D721Med (cell line): ENCODE results near the gene GABPB2.

Experiments used
- DNase-seq: peaks from one replicate; pipeline ENCODE4 v3.0.0; 2011; ENCODE audit warnings: low spot score; ENCODE audit not compliant: insufficient read length
- FAIRE-seq: peaks from 2 replicates; lab custom pipeline; 2011; peaks lifted over from hg19 to GRCh38; lab: Jason Lieb, UNC
- TF ChIP-seq, protein P1 (sequence below): IDR thresholded peaks from 2 replicates; pipeline ENCODE4 v1.5.1; 2012; ENCODE audit warnings: mild to moderate bottlenecking, control low read depth; ENCODE audit not compliant: insufficient read depth; ENCODE audit errors: missing control alignments

GABPB2 gene

DNA sequence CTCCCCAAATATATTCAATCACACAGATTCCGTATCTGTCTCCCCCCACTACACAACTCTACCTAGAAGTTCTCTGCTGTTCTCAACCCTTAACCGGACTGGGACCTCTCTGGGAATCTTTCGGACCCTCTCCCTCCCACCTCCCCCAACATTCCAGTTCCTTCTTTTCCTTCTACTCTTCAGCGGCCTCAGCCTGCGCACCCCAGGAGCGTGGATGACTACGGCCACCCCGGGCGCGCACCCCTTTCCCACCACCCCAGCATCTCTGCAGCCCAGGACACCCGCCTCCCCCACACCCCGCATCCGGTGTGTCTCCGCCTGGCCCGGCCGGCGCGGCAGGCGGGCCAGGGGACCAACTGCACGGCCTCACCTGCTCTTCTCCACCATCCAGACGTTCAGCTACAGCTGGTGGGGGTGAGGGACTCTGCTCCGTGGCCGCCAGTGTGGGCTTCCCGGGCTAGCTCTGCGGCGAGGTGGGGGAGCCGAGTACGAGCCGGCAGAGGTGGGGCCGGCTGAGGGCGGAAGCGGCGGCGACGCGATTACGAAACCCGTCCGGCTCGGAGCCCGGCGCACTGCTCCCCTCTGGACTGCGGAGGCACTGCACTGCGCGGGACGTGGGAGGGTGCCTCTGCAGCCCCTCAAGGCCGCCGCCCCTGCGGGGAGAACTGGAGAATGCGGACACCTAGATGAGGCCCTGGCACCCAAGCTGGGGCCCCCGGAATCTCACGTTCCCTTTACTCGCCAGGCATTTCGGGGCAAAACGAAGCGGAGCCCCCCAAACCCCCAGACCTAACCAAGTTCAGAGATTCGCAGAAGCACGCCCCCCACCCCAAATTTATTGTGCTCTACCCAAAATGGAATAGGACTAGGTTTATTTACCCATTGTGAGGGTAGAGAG is 11.2 kb upstream of the GABPB2 start, which contains the start of gene CDC42SE1:
CDC42SE1 (minus strand) TSS at position 514 of the 898 bp plus-strand sequence. CDS start 3,892 bp downstream, outside the sequence.
- DNase-seq (peak; percentile 96), FAIRE-seq (no peak)
- TF ChIP-seq, protein P1, sequence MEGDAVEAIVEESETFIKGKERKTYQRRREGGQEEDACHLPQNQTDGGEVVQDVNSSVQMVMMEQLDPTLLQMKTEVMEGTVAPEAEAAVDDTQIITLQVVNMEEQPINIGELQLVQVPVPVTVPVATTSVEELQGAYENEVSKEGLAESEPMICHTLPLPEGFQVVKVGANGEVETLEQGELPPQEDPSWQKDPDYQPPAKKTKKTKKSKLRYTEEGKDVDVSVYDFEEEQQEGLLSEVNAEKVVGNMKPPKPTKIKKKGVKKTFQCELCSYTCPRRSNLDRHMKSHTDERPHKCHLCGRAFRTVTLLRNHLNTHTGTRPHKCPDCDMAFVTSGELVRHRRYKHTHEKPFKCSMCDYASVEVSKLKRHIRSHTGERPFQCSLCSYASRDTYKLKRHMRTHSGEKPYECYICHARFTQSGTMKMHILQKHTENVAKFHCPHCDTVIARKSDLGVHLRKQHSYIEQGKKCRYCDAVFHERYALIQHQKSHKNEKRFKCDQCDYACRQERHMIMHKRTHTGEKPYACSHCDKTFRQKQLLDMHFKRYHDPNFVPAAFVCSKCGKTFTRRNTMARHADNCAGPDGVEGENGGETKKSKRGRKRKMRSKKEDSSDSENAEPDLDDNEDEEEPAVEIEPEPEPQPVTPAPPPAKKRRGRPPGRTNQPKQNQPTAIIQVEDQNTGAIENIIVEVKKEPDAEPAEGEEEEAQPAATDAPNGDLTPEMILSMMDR: peak; percentile 71

DNA sequence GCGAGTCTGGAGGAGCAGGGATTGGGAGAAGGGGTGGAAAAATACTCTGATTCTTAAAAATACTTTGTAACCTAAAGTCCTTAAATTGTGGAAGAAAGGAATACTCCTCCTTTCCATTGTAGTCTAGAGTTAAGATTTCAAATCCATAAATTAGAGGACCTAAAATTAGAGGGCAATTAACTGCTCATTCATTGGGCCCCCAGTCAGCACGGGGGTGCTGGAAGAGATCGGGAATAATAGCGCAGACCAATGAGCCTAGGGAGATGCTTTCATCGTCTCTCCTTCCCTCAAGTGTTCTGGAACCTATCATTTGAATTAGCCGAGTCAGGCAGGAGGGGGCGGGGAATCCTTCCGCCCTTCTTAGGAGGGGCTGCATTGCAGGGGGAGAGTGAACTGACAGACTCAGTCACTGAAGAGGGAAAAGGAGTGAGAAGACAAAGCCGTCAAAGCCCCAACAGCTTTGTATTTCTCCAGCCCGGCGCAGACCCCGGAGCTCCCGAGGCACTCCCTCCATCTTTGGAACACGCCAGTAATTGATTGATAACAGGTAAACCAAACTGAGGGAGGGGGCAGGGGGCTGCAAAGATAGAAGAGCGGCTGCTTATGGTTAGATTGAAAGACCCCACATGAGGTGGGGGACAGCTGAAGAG is 10.4 kb upstream of the GABPB2 start, which contains the start of gene MLLT11:
MLLT11 (plus strand) TSS at position 391 of the 650 bp plus-strand sequence. CDS start 6,828 bp downstream, outside the sequence.
- TF ChIP-seq, protein P1: peak; percentile 22
- peak; percentile 81 for DNase-seq
- no peak for FAIRE-seq

DNA sequence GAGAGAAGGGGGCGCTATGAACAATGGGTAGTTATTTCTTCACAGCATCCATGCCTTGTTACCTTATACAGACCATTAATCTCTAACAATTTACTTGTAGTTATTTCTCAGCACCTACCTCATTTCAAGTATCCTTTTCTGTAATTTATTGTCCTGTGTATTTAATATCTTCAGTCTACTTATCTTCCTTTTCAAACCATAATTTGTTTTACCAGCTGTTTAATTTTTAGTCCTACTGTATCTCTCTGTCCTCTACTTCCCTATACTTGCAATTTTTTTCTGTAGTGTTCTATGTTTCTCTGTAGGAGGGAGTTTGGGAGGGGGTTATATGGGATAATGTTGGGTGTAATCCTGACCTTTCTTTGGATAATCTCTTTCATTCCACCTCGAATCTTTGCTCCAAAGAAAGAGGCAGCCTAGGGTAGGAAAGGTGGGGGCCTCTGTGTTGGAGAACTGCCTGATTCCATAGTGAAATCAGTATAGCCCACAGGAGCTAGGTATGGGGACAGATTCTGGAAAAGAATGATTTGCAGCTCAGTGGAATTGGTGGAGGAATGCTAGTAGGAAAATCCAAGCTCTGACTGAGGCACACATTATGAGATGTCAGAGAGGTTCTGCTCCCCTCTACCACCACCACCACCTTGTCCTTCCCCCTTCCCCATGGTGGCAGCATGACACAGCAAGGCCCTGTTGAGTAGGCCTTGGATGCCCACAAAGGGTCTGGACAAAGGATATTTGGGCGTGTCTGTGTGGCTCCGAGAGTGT is 9.7 kb upstream of the GABPB2 start:
- TF ChIP-seq, protein P1: no peak
- no peak for DNase-seq
- FAIRE-seq: no peak

DNA sequence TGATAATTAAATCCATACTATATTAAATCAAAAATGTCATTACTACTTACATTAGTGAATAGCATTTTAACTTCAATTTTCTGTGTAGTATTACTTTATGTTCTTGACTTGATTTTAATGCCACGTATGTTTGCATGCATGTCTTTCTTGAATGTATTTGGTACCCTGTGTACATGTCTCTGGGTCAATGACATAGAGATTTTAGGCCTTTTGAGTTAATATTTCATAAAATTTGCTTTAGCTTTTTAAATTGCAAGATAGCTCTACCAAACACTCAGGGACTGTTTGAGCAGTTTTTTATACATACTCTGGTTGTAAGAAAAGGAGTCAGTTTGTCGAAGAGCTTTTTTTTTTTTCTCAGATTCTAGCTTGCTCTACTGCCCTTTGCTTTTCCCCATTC is 8.9 kb upstream of the GABPB2 start:
- FAIRE-seq: no peak

DNA sequence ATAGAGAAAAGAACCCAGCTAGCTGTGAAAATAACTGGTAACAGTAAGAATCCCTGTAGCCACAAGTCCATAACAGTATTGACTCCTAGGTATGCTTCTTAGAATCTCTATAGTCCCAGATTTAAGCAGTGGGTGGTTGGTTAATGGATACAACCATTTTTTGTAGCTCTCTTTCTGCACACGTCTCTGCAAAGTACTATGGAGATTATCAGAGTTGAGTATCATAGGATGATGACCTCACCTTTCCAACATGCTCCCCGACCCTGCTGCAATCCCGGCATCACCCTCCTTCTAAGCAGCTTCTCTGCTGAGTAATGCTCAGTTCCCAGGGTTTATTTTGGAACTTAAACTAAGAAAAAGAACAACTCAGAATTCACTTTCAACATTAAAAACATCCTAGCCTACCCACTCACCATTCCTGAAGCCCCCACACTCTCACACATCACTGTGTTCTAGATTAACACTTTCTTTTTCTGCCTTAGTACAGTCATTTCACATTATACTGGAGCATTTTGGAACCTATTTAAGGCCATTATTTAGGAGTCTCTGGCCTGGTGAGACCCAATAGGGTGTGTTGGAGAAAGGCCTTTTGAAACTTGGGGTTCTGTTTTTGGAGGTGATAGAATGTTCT is 7.7 kb upstream of the GABPB2 start:
- TF ChIP-seq, protein P1: no peak
- DNase-seq (no peak), FAIRE-seq (peak; percentile 38)

More for the DNA sequence above, 8.9 kb upstream of the GABPB2 start:
- TF ChIP-seq, protein P1: no peak
- no peak for DNase-seq

DNA sequence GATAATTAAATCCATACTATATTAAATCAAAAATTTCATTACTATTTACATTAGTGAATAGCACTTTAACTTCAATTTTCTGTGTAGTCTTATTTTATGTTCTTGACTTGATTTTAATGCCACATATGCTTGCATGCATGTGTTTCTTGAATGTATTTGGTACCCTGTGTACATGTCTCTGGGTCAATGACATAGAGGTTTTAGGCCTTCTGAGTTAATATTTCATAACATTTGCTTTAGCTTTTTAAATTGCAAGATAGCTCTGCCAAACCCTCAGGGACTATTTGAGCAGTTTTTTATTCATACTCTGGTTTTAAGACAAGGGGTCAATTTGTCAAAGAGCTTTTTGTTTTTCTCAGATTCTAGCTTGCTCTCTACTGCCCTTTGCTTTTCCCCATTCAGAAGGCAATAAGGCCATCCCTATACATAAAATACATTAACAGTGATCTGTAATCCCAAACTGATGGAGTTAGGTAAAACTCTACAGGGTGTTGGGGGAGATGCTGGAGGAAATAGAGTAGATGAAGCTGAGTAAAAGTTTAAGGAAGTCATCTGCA is 5.4 kb upstream of the GABPB2 start:
- TF ChIP-seq, protein P1: no peak
- FAIRE-seq (no peak), DNase-seq (no peak)
